GM10266 (cell line): ENCODE results near the gene GALNT16.
A peak's percentile ranks its signal among the peaks of the same experiment; 100 is the strongest.

Experiments
- DNase-seq: peaks from one replicate; pipeline ENCODE4 v3.0.0; 2012; ENCODE audit errors: extremely low spot score
- TF ChIP-seq, protein P1 (sequence below): IDR thresholded peaks from 2 replicates; pipeline ENCODE4 v1.5.1; 2012; ENCODE audit warnings: mild to moderate bottlenecking, low read depth; ENCODE audit not compliant: control insufficient read depth, insufficient read depth; ENCODE audit errors: missing control alignments

Gene GALNT16

DNA sequence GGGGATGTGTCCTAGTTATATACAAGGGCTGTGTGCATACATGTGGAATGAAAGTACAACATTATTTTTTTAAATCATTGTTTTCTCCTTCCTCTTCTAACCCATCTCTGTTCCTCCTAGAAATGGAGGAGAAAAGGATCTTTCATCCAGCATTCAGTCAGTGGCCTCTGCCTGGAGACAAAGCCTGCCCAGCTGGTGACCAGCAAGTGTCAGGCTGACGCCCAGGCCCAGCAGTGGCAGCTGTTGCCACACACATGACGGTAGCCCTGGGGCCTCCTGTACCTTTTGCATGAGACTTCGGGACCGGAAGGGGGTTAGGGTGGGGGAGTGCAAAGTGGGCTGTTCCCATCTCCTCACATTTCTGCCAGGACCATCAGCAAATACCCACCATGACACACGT lies 92.0 kb downstream of the GALNT16 start:
- TF ChIP-seq, protein P1, sequence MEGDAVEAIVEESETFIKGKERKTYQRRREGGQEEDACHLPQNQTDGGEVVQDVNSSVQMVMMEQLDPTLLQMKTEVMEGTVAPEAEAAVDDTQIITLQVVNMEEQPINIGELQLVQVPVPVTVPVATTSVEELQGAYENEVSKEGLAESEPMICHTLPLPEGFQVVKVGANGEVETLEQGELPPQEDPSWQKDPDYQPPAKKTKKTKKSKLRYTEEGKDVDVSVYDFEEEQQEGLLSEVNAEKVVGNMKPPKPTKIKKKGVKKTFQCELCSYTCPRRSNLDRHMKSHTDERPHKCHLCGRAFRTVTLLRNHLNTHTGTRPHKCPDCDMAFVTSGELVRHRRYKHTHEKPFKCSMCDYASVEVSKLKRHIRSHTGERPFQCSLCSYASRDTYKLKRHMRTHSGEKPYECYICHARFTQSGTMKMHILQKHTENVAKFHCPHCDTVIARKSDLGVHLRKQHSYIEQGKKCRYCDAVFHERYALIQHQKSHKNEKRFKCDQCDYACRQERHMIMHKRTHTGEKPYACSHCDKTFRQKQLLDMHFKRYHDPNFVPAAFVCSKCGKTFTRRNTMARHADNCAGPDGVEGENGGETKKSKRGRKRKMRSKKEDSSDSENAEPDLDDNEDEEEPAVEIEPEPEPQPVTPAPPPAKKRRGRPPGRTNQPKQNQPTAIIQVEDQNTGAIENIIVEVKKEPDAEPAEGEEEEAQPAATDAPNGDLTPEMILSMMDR, result no peak
- DNase-seq, result no peak

DNA sequence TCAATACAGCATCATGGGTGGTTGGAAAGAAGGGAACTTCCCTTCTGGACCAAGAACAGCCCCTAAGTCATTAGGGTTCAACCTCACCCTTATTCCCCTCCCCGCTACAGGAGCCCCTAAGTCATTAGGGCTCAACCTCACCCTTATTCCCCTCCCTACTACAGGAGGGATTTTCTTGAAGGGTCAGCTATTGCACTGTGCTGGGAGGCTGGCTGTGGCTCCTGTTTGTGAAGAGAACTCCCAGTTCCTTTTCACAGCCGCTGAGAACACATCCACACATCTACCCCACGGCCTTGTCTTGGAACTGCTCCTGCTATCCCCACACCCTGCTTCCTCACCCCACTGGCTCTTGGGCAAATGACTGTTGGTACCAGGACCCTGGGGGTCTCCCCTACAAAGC lies 93.2 kb downstream of the GALNT16 start:
- TF ChIP-seq, protein P1, result no peak
- no peak for DNase-seq

DNA sequence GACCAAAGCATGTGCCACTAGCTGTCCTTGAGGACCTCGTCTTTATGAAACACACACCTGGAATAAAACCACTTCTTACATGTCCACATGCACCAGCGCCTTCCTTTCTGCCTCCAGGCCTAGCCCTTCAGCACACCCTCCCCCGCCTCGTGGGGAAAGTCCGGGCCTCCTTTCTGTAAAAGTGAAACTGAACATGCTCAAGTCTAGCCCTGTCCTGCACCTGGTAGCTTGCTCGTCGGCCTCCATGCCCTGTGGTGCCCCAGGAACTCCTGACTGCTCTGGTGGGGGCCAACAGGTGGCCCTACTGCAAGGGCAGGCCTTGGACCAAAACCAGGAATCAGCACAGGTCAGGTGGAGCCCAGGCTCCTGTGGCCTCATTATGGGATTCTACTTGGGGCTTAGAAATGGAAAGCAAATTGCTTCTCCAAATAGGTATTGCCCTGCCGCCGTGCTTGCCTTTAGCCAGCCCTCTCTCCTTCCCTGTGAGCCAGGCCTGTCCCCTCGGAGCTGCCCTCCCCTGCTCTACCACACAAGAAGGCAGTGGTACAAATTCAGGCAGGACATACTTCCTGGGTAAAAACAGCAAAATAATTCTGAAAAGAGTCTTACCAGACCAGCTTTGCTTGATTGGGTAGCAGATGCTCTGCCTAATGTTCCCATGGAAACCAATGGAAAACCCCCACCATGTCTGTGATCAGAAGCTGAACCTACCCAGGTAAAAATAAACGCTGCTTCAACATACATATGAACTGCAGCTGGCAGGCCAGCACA lies 94.6 kb downstream of the GALNT16 start:
- peak; percentile 84 for DNase-seq
- TF ChIP-seq, protein P1, result no peak

DNA sequence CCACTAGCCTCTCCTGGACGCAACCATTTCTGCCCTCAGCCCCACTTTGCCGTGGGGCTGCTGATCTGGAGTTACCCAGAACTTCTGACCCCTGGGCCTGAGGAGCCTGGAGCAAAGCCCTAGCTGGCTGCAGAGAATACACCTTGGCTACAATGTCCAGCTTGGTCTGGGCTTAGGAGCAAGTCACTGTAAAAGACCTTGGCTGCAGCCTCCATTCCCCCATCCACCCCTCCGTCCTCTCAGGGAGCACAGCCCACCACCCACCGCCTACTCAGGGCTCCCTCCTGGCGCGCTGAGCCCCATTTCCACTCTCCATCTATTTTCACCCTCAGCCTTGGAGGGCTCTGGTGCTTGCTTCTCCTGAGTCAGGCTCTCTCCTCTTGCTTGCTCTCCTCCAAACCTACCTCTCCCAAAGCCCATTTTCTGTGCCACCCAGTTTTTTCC lies 95.2 kb downstream of the GALNT16 start:
- TF ChIP-seq, protein P1, result no peak
- DNase-seq, result no peak

DNA sequence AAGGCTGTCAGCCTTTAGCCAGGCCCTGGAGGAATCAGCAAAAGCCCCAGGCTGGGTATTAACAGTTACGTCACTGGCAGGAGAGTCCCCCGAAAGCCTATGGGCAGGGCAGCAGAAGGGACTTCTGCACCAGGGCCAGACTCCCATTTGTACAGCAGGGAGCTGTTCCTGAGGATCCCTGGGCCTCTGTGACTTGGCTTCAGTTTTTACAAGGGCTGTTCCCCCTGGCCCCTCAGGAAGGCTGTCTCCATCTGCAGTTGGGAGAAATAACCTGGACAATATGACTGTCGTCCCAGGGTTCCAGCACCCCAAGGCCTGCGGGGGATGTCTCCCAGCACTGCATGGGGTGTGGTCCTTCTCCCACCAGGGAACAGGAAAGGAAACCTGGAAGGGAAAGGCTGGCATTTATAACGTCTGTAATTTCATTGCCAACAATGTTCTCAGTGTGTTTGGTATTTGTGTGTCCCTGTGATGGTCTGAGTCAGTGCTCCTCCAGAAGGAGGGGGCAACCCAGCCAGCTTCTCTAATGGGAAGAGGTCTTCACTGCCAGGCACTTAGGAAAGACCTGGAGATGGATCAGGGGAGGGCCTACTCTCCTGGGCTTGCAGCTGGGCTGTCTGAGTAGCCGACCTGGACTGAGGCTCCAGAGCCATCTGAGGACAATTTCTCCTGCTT lies 95.8 kb downstream of the GALNT16 start:
- no peak for DNase-seq
- TF ChIP-seq, protein P1, result no peak

DNA sequence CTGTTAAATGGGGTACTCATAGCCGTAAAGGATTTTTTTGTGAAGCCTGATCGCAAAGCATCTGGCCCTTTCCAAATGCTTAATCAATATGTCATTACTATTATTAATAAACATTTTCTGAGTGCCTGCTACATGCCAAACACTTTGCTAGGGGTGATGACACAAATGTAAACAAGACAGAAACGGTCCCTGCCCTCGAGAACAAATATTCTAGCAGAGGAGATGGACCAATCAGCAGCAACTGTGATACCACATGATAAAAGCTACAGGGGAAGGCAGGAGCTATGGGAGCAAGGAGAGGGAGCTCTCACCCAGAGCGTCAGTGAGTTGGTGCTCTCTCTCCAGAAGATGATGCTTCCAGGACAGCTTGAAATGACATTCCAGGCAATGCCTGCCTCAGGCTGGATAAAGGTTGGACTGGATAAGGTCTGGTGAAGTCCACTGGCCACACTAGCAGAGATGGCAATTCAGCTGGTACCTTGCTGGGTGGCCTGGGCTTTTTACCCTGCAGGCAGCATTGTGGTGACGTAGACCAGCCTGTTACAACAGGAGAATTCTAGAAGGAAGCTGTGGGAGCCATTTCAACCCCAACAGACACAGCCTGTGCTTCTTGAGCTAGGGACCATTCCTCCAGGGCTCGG lies 97.1 kb downstream of the GALNT16 start:
- TF ChIP-seq, protein P1, result no peak
- DNase-seq, result no peak

DNA sequence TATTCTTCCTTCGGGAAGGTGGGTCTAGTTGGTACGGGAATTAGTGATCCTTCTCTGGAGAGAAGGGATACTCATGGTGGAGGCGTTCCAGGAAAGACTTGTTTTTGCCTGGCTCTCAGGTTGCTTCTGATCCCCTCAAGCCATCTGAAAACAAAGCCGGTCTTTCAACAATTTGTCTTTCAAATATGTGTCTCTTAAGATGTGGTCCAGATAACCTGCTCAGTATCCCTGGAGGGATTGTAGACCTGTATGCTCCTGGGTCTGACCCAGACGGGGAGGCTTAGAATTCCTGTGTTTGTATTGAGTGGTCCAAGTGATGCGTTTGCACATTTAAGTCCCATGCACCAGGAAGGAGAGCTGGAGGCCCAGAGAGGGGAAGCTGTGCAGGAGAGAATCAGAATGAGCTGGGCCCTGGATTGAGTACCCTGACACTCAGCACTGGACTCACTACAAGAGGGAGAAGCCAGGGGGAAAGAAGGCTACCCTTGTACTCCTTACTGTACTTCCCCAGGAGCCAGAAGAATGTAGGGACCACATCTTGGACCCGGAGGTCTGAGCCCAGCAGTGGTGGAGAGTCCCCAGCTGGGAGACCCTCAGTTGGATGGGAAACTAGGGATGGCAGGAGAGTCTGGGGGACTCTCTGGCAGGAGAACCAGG lies 97.7 kb downstream of the GALNT16 start:
- TF ChIP-seq, protein P1, result no peak
- DNase-seq, result no peak
